ENCODE measurements around the gene PLPP3. TPM values are rescaled to one million over a fixed set of nuclear protein-coding genes. Genes with fewer than 3 reads are reported as not detected.

The PLPP3 gene
- total RNA-seq, 1 experiment from 2014 or later: 26.7 TPM

DNA sequence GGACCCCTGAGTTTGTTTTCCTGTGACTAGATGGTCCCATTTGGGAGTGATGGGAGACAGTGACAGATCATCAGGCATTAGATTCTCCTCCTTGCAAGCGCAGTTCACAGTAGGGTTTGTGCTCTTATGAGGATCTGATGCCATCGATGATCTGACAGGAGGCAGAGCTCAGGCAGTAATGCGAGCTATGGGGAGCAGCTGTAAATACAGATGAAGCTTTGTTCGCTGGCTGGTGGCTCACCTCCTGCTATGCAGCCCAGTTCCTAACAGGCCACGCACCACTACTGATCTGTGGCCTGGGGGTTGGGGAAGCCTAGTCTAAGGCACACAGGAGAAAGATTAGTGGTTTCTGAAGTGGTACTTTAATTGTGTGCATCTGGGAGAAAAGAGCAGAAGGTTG is 7.1 kb upstream of the PLPP3 start:
- Histone ChIP-seq H3K79me1 (ENCODE audit: insufficient read depth, low read depth, low read length, poor library complexity, severe bottlenecking) (no peaks in the 10 kb centered on the region), H3K79me2 (ENCODE audit: insufficient read depth, low read length) (no peaks in the 10 kb centered on the region), H3K18ac (ENCODE audit: insufficient read length, low read depth, low read length) (no peak overlapping the region), H3K9ac (ENCODE audit: extremely low read depth, insufficient read length, low read length) (no peak overlapping the region), H3K9me3 (ENCODE audit: control insufficient read depth, low read depth, low read length) (no peaks in the 10 kb centered on the region), H4K20me1 (ENCODE audit: control insufficient read depth, insufficient read depth, insufficient read length) (no peaks in the 10 kb centered on the region), H4K8ac (replicated peaks; ENCODE audit: insufficient read length, low read depth, low read length) (no peak overlapping the region), H3T11ph (ENCODE audit: low read length) (no peak overlapping the region), H2BK120ac (ENCODE audit: low read depth, low read length, poor library complexity, severe bottlenecking) (no peak overlapping the region), H3K4me2 (ENCODE audit: insufficient read depth, insufficient read length, low read length) (no peak overlapping the region), H2BK12ac (ENCODE audit: insufficient read length, low read depth, low read length) (no peak overlapping the region), H4K91ac (ENCODE audit: insufficient read length, low read depth, low read length) (no peak overlapping the region), H3K56ac (ENCODE audit: insufficient read length, low read depth, low read length) (no peak overlapping the region), H2BK5ac (ENCODE audit: insufficient read length, low read length) (no peak overlapping the region), H4K5ac (ENCODE audit: insufficient read length, low read depth, low read length) (no peak overlapping the region), H3K23me2 (ENCODE audit: insufficient read length, low read depth, low read length, poor library complexity, severe bottlenecking) (no peaks in the 10 kb centered on the region), H2BK20ac (ENCODE audit: low read depth, low read length, poor library complexity, severe bottlenecking) (no peak overlapping the region), H2AFZ (ENCODE audit: low read length) (no peak overlapping the region), H3K14ac (ENCODE audit: insufficient read depth, low read length) (no peak overlapping the region), H3K4ac (ENCODE audit: low read depth, low read length) (no peak overlapping the region), H3K27me3 (ENCODE audit: insufficient read depth, low read length) (no peaks in the 10 kb centered on the region), H3K27ac (ENCODE audit: insufficient read length, low read depth, low read length) (no peak overlapping the region), H2AK5ac (ENCODE audit: insufficient read length, low read length) (no peak overlapping the region), H2BK15ac (ENCODE audit: low read depth, low read length) (no peak overlapping the region), H3K23ac (ENCODE audit: insufficient read length, low read depth, low read length) (no peak overlapping the region), H3K4me1 (ENCODE audit: insufficient read depth, low read length) (no peaks in the 10 kb centered on the region)
- TF ChIP-seq, protein P1, sequence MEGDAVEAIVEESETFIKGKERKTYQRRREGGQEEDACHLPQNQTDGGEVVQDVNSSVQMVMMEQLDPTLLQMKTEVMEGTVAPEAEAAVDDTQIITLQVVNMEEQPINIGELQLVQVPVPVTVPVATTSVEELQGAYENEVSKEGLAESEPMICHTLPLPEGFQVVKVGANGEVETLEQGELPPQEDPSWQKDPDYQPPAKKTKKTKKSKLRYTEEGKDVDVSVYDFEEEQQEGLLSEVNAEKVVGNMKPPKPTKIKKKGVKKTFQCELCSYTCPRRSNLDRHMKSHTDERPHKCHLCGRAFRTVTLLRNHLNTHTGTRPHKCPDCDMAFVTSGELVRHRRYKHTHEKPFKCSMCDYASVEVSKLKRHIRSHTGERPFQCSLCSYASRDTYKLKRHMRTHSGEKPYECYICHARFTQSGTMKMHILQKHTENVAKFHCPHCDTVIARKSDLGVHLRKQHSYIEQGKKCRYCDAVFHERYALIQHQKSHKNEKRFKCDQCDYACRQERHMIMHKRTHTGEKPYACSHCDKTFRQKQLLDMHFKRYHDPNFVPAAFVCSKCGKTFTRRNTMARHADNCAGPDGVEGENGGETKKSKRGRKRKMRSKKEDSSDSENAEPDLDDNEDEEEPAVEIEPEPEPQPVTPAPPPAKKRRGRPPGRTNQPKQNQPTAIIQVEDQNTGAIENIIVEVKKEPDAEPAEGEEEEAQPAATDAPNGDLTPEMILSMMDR (conservative IDR thresholded peaks at IDR 0.05): no peak
- H3K27ac Mint-ChIP-seq: no peak overlapping the region
- H3K36me3 Mint-ChIP-seq (ENCODE audit: insufficient read depth in 1 of 3, low read depth in 3 of 3): peaks cover 0 to 9% (median 3%) of the 10 kb centered on the region in 3 experiments; a peak in 3 of 7 replicates
- no CpG with 5 or more reads among the region's 5 CpGs for WGBS (ENCODE audit: extremely low coverage, insufficient read length, low lambda C conversion rate)
- H3K4me1 Mint-ChIP-seq: peaks cover 9 to 12% of the 10 kb centered on the region in 2 experiments
- no peaks in the 10 kb centered on the region for H3K27me3 Mint-ChIP-seq (ENCODE audit: low read depth)
- no peak for DNase-seq
- H3K9me3 Mint-ChIP-seq: peaks cover 3 to 4% of the 10 kb centered on the region in 2 experiments; a peak in 2 of 5 replicates
- H3K4me3 Mint-ChIP-seq: no peak overlapping the region

All from H9 (cell line).